D341Med (cell line): ENCODE measurements around the gene MLPH.

ENCODE experiments used
- DNase-seq: peaks from one replicate; pipeline ENCODE4 v3.0.0; 2012; ENCODE audit warnings: low spot score

The MLPH gene

GRCh38 chr2:237480556-237480955, 6.5 kb upstream of the MLPH start:
- no peak for DNase-seq

- DNase-seq: no peak
Observed at GRCh38 chr2:237480988-237481525, 6.0 kb upstream of the MLPH start.

- no peak for DNase-seq
Observed at GRCh38 chr2:237482485-237482884, 4.6 kb upstream of the MLPH start.

- no peak for DNase-seq
Observed at GRCh38 chr2:237483018-237483731, 3.9 kb upstream of the MLPH start.

- no peak for DNase-seq
Observed at GRCh38 chr2:237485304-237485703, 1.7 kb upstream of the MLPH start.

- DNase-seq: no peak
Observed at GRCh38 chr2:237485844-237486243, 1.2 kb upstream of the MLPH start.

GRCh38 chr2:237486334-237486818, 675 bp upstream of the MLPH start:
- no peak for DNase-seq

- no peak for DNase-seq
Observed at GRCh38 chr2:237487496-237487895, 445 bp downstream of the MLPH start.

GRCh38 chr2:237488295-237488694, 1.2 kb downstream of the MLPH start:
- no peak for DNase-seq

- no peak for DNase-seq
Observed at GRCh38 chr2:237488901-237489860, 2.1 kb downstream of the MLPH start.

- DNase-seq: no peak
Observed at GRCh38 chr2:237490009-237490711, 3.1 kb downstream of the MLPH start.

GRCh38 chr2:237490795-237491194, 3.7 kb downstream of the MLPH start:
- no peak for DNase-seq

GRCh38 chr2:237491515-237492118, 4.6 kb downstream of the MLPH start:
- no peak for DNase-seq

GRCh38 chr2:237492137-237492890, 5.3 kb downstream of the MLPH start:
- no peak for DNase-seq

- no peak for DNase-seq
Observed at GRCh38 chr2:237494066-237494465, 7.0 kb downstream of the MLPH start.

GRCh38 chr2:237495521-237496117, 8.6 kb downstream of the MLPH start:
- DNase-seq: no peak

GRCh38 chr2:237496428-237496827, 9.4 kb downstream of the MLPH start:
- DNase-seq: no peak

GRCh38 chr2:237497009-237497837, 10.2 kb downstream of the MLPH start:
- DNase-seq: no peak

- no peak for DNase-seq
Observed at GRCh38 chr2:237497838-237498186, 10.8 kb downstream of the MLPH start.

GRCh38 chr2:237498341-237498740, 11.3 kb downstream of the MLPH start:
- DNase-seq: no peak
